GM18951 (cell line): Measurements from ENCODE around the gene GLIS2.

ENCODE experiments used
- POLR2A ChIP-seq: IDR thresholded peaks from 4 replicates; pipeline ENCODE4 v1.6.1; 2011; ENCODE audit warnings: mild to moderate bottlenecking; ENCODE audit not compliant: insufficient read length, insufficient read depth; ENCODE audit errors: extremely low read depth
- in situ Hi-C: fragments of 300-500 bp; cut with MboI; formaldehyde crosslinking; loops from one replicate; pipeline ENCODE4 v1.12.0; 2022; ENCODE audit warnings: low sequenced_read_pairs, mixed read lengths, inconsistent platforms; ENCODE audit not compliant: unreplicated experiment

Gene GLIS2

GRCh38 chr16:4285167-4285566, 30.7 kb upstream of the GLIS2 start:
- TF ChIP-seq POLR2A: no peak
- in situ Hi-C loops: loop anchor here (5.0 kb wide), 1 partner anchor 47 kb away; no protein-coding TSS in a partner anchor

GRCh38 chr16:4288148-4288921, 27.5 kb upstream of the GLIS2 start:
- no peak for TF ChIP-seq POLR2A
- in situ Hi-C loops: loop anchor here (5.0 kb wide), 1 partner anchor 44 kb away; no protein-coding TSS in a partner anchor

GRCh38 chr16:4290236-4290830, 25.5 kb upstream of the GLIS2 start:
- in situ Hi-C loops: no loop called here
- no peak for TF ChIP-seq POLR2A

- TF ChIP-seq POLR2A: no peak
- in situ Hi-C loops: no loop called here
These were observed 24.2 kb upstream of the GLIS2 start for GRCh38 chr16:4291699-4292098.

- no peak for TF ChIP-seq POLR2A
- in situ Hi-C loops: no loop called here
These were observed 22.6 kb upstream of the GLIS2 start for GRCh38 chr16:4293181-4293716.

GRCh38 chr16:4293822-4294457, 21.9 kb upstream of the GLIS2 start:
- TF ChIP-seq POLR2A: no peak
- in situ Hi-C loops: no loop called here

- in situ Hi-C loops: no loop called here
- no peak for TF ChIP-seq POLR2A
These were observed 20.3 kb upstream of the GLIS2 start for GRCh38 chr16:4295581-4295980.

GRCh38 chr16:4297480-4297879, 18.4 kb upstream of the GLIS2 start:
- in situ Hi-C loops: no loop called here
- TF ChIP-seq POLR2A: no peak

- in situ Hi-C loops: no loop called here
- TF ChIP-seq POLR2A: no peak
These were observed 16.9 kb upstream of the GLIS2 start for GRCh38 chr16:4298761-4299522.

GRCh38 chr16:4301177-4301576, 14.7 kb upstream of the GLIS2 start:
- TF ChIP-seq POLR2A: no peak

GRCh38 chr16:4301968-4302367, 13.9 kb upstream of the GLIS2 start:
- in situ Hi-C loops: no loop called here
- TF ChIP-seq POLR2A: no peak

More at GRCh38 chr16:4301177-4301576, 14.7 kb upstream of the GLIS2 start:
- in situ Hi-C loops: no loop called here

- in situ Hi-C loops: no loop called here
- TF ChIP-seq POLR2A: no peak
These were observed 11.9 kb upstream of the GLIS2 start for GRCh38 chr16:4303973-4304372.
